Hepatocyte (in vitro differentiated cells): ENCODE measurements around the gene TRIM72.

Experiments
- CTCF ChIP-seq: fragments of 200-600 bp; sonication (generic); IDR thresholded peaks from 2 replicates; pipeline ENCODE4 v1.5.1; 2016; ENCODE audit warnings: antibody characterized with exemption, mild to moderate bottlenecking; ENCODE audit not compliant: poor library complexity
- EZH2 ChIP-seq: fragments of 200-600 bp; sonication (generic); IDR thresholded peaks from 2 replicates; pipeline ENCODE4 v1.6.1; 2016; ENCODE audit warnings: antibody characterized with exemption, mild to moderate bottlenecking, borderline replicate concordance

- no peak for TF ChIP-seq CTCF
- no peak for TF ChIP-seq EZH2
Measured at GRCh38 chr16:31177136-31177535, 36.8 kb upstream of the TRIM72 start.
